T-helper 9 cell (primary cell): Measurements from ENCODE around the gene COL3A1.

Experiments
- DNase-seq: peaks from one replicate; pipeline ENCODE4 v3.0.0-alpha.2; 2020

Gene COL3A1

DNA sequence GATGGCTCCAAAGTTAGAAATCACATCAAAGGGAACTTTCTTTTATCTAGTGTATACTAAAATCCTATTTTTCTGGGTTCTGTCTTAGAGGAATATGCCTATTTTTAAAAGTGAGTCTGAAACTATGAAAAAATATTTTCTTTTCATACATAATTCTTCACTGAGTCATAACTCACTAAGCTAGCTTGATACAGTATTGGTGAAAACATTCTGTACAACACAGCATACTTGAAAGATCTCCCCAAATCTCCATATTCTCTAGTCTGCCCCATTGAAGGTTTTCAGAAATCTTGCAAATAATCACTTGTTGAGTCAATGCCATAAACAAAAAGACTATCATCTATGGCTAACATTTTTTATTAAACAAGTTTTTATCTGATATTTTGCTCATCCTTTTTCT lies 44.5 kb downstream of the COL3A1 start:
- DNase-seq, result no peak

GRCh38 chr2:189020179-189020578 lies 46.0 kb downstream of the COL3A1 start:
- DNase-seq, result no peak

DNA sequence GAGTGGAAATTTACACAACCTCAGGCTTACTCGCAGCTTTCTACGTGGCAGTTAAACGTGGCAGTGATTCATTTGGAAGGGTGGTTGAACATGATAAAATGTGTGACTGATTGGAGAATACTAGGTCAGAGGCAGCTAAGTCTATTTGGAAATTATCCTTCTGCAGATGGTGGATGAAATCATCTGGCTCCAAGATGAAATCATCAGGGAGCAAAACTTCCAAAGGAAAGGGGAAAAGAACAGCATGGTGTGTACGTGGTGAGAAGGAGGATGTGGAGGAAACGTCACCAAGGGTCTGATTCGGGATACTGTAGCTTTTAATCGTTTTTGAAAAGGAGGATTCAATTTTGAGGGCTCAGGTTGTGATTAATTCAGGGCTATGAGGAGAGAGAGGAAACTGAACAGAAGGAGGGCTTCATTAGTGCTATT lies 47.9 kb downstream of the COL3A1 start:
- DNase-seq, result no peak

DNA sequence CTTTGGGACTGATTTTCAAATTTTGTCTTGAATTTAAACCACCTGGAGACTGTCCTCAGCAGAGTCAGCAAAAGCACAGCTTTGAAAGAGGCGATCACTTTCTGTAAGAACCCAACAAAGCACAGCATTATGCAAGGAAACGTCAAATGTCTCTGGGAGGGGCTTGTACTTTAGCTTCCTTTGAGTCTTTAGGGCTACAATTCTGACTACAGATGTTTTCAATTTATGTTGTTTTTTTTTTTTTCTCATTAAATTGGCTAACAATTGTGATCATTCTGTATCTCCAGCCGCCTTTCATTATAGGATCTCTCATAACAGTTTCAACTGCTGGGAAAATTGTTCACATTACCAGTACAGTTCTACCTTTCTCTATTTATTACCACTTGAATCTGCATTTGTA lies 48.3 kb downstream of the COL3A1 start:
- DNase-seq, result no peak

DNA sequence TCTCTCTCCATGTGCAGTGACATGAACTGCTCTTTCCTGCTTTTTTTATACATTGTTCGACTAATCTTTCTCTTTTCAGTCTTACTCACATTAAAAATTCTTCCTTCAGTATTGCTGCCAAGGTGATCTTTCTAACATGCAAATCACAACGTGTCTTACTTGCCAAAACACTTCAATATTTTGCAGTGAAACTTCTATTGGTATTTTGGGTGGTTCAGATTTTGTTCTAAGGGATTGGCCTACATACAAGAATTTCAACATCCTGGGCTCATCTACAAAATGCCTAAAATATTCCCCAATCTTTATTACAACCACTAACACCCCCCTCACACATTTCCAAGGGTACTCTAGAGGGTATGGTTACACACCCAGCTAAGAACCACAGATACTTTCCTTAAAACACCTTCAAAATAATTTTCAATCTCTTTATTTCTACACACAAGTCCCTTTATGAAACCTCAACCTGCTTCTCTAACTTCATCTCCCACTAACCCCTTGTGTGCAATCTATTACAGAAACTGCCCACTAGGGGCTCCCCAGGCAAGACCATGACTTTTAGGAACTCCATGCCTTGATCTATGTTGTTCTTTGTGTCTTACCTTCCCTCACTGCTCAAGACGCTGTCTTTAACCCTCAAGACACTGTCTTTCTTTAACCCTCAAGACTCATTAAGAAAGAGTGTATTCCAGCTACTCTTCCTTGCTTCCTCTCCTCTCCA lies 50.9 kb downstream of the COL3A1 start:
- DNase-seq, result no peak

DNA sequence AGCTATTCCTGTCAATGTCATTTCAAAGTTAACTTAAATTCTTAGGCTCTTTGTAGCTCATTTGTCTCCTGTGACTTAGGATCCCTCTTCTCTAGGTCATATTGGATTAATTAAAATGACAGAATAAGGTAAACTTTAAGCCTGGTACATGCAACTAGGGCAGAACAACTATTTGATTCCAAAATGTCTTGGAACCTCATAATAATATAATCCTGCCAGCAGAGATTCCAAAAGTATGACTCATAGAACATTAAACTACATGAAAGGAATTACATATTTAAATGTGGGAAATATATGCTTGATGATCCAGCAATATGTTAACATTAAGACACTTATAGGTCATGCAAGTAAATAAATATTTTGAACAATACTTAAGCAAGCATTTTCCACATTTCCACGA lies 63.3 kb downstream of the COL3A1 start:
- no peak for DNase-seq

DNA sequence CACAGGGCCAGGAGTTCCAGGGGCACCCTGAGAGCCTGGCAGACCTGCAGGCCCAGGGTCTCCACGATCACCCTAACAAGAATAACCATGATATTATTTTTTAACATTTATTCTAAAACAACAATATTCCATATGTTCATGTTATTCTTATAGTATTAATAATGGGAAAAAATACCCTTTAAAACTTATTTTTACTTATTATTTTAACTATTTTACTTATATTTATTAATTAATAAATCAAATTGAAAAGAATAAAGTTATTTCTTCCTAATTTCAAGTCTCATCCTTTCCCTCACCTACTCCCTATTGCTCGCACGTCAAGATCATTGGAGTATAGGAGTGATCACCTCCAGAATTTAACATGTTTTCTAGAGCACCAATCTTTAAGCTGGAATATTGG lies 71.7 kb downstream of the COL3A1 start:
- no peak for DNase-seq

DNA sequence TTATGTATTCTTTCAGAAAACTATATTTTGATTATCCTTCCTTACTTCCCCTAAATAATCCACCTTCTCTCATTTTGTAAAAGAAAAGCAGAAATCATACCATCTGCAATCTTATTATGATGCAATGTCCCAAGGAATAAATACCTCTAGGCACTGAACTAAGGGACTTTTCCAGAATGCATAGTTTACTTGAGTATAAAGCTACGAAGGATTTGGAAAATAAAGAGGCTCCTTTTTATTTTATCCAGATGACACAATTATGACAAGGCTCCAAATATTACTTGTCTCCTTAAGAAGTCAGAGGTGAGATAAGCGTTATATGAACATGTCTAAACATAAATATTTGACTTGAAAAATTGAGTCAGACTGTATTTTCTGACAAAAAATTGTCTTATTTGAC lies 72.1 kb downstream of the COL3A1 start:
- no peak for DNase-seq

DNA sequence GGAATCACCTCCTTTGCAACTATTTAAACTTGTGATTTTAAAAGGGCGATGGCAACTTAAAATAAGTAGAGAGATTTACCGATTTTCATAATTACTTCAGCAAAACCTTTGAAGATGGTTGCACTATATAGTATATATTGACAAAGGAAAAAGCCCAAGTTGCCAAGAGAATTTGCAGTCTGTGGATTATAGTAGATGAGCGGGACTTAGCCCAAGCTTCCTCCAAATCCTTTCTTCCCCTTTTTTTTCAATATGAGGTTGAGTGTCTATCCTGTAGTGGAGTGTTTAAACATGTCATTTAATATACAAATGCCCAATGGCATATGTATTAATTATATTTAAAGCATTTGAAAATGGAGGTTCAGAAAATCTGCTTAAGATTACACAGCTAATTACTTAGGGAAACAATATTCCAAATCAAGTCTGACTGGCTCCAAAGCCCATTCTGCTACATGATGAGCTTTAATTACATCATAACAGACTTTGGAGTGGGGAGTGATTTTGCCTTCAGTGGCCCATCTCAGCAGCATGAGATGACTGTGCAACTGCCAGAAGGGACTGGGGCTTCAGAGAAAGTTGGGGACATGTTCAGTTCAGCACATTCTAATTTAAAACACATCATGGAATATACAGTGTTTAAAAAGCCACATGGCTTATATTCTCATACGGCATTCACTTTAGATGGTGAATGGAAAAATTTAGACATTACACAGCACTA lies 73.2 kb downstream of the COL3A1 start:
- no peak for DNase-seq

DNA sequence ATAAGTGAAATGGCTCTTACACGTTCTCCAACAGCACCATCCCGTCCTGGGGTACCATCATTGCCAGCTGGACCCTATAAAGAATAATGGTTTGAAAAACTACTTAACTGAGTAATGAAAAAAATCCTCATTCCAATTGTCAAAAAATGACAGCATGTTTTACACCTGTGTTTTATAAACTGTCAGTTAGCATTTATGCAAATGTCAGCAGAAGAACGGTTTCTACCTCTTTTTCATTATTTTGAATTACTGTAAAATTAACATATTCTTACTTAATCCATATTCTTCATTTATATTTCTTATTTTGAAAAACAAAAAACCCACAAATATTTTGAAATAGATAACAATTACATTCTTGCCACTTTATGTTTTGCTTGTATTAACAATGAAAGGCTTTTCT lies 74.0 kb downstream of the COL3A1 start:
- no peak for DNase-seq

- no peak for DNase-seq
Measured at GRCh38 chr2:189049709-189050164, 75.6 kb downstream of the COL3A1 start.

GRCh38 chr2:189050165-189050712 lies 76.1 kb downstream of the COL3A1 start:
- DNase-seq, result no peak

GRCh38 chr2:189056200-189057106 lies 82.3 kb downstream of the COL3A1 start:
- no peak for DNase-seq

GRCh38 chr2:189057316-189057715 lies 83.1 kb downstream of the COL3A1 start:
- no peak for DNase-seq

- DNase-seq, result no peak
Measured at GRCh38 chr2:189060096-189060642, 86.0 kb downstream of the COL3A1 start.
